Measurements from ENCODE around the gene NFIB. TPM values are rescaled to one million over a fixed set of nuclear protein-coding genes. Genes with fewer than 3 reads are reported as not detected.

NFIB gene
- total RNA-seq (10 to 100 TPM; 88.8 to 97.9 TPM), polyA plus RNA-seq (ENCODE audit: insufficient read length in 6 of 6) (100 to 1,000 TPM; 114 to 144 (median 130) TPM)
- long read RNA-seq, donor 1, full-length matches to known transcripts: 10 of 29 reads
- long read RNA-seq, donor 1, partial matches to known transcripts: 11 of 29 reads
- long read RNA-seq, donor 1, other reads (novel, unspliced or antisense): 8 of 29 reads
- long read RNA-seq, donor 2, full-length matches to known transcripts: 7 of 14 reads
- long read RNA-seq, donor 2, partial matches to known transcripts: 7 of 14 reads
- long read RNA-seq, donor 2, other reads (novel, unspliced or antisense): 0 of 14 reads
- long read RNA-seq, donor 3, full-length matches to known transcripts: 3 of 21 reads
- long read RNA-seq, donor 3, partial matches to known transcripts: 12 of 21 reads
- long read RNA-seq, donor 3, other reads (novel, unspliced or antisense): 6 of 21 reads
- long read RNA-seq, donor 4, full-length matches to known transcripts: 1 of 6 reads
- long read RNA-seq, donor 4, partial matches to known transcripts: 2 of 6 reads
- long read RNA-seq, donor 4, other reads (novel, unspliced or antisense): 3 of 6 reads
- long read RNA-seq, donor 5, full-length matches to known transcripts: 5 of 10 reads
- long read RNA-seq, donor 5, partial matches to known transcripts: 5 of 10 reads
- long read RNA-seq, donor 5, other reads (novel, unspliced or antisense): 0 of 10 reads
- long read RNA-seq, donor 6, full-length matches to known transcripts: 7 of 53 reads
- long read RNA-seq, donor 6, partial matches to known transcripts: 46 of 53 reads
- long read RNA-seq, donor 6, other reads (novel, unspliced or antisense): 0 of 53 reads
- long read RNA-seq, donor 7, full-length matches to known transcripts: 10 of 10 reads
- long read RNA-seq, donor 7, partial matches to known transcripts: 0 of 10 reads
- long read RNA-seq, donor 7, other reads (novel, unspliced or antisense): 0 of 10 reads
- long read RNA-seq, donor 8, full-length matches to known transcripts: 12 of 33 reads
- long read RNA-seq, donor 8, partial matches to known transcripts: 21 of 33 reads
- long read RNA-seq, donor 8, other reads (novel, unspliced or antisense): 0 of 33 reads
- long read RNA-seq, donor 9: 0 reads
- long read RNA-seq, donor 10, partial matches to known transcripts: 1 of 2 reads
- long read RNA-seq, donor 10, other reads (novel, unspliced or antisense): 1 of 2 reads
- long read RNA-seq, donor 11, full-length matches to known transcripts: 12 of 84 reads
- long read RNA-seq, donor 11, partial matches to known transcripts: 59 of 84 reads
- long read RNA-seq, donor 11, other reads (novel, unspliced or antisense): 13 of 84 reads
- long read RNA-seq, donor 12, full-length matches to known transcripts: 13 of 19 reads
- long read RNA-seq, donor 12, partial matches to known transcripts: 0 of 19 reads
- long read RNA-seq, donor 12, other reads (novel, unspliced or antisense): 6 of 19 reads

- Histone ChIP-seq H3K4me1 (peaks cover 9 to 37% of the 10 kb centered on the region in 2 donors), H3K27ac (peak within 1 kb of the TSS; percentile 92 to 96), H3K9me3 (no peaks in the 10 kb centered on the region), H3K4me3 (peak within 1 kb of the TSS; percentile 57 to 64), H3K27me3 (peaks cover 0 to 72% of the 10 kb centered on the region in 2 donors), H3K36me3 (no peaks in the 10 kb centered on the region)
- intact Hi-C loops (cut with DNase I): no loop called here
- no peak for TF ChIP-seq CTCF (IDR thresholded peaks at IDR 0.05)
- DNase-seq (peak in 3 of 4 donors; percentile 40 to 77 (median 75)), ATAC-seq (peak; percentile 6)
Observed at GRCh38 chr9:14313951-14314423, at the start of gene NFIB. Gene NFIB (minus strand): TSS chr9:14314141. CDS start chr9:14313511, 630 bp downstream.

GRCh38 chr9:14362175-14362574, 48.2 kb upstream of the NFIB start:
- DNase-seq (no peak), ATAC-seq (no peak)
- Histone ChIP-seq H3K36me3 (no peaks in the 10 kb centered on the region), H3K4me1 (no peaks in the 10 kb centered on the region), H3K4me3 (no peak overlapping the region), H3K27ac (no peak overlapping the region), H3K9me3 (no peaks in the 10 kb centered on the region), H3K27me3 (no peaks in the 10 kb centered on the region)
- no peak for TF ChIP-seq CTCF (IDR thresholded peaks at IDR 0.05)
- intact Hi-C loops (cut with DNase I): no loop called here

- no peak overlapping the region for H3K4me3 ChIP-seq
- no peak for TF ChIP-seq CTCF (IDR thresholded peaks at IDR 0.05)
- H3K27ac ChIP-seq: no peak overlapping the region
- H3K27me3 ChIP-seq: no peaks in the 10 kb centered on the region
- no peaks in the 10 kb centered on the region for H3K36me3 ChIP-seq
- DNase-seq: no peak
- intact Hi-C loops (cut with DNase I): no loop called here
- H3K9me3 ChIP-seq: no peaks in the 10 kb centered on the region
- ATAC-seq: no peak
- H3K4me1 ChIP-seq: no peaks in the 10 kb centered on the region
Observed at GRCh38 chr9:14361074-14361473, 47.1 kb upstream of the NFIB start.

- no peak for TF ChIP-seq CTCF (IDR thresholded peaks at IDR 0.05)
- Histone ChIP-seq H3K4me3 (no peak overlapping the region), H3K27ac (no peak overlapping the region), H3K27me3 (peaks cover 0 to under 1% of the 10 kb centered on the region in 2 donors), H3K36me3 (no peaks in the 10 kb centered on the region), H3K4me1 (peaks cover 0 to under 1% of the 10 kb centered on the region in 2 donors), H3K9me3 (no peaks in the 10 kb centered on the region)
- intact Hi-C loops (cut with DNase I): loop anchor here in 1 of 2 donors (10.0 kb wide), 1 partner anchor 934 kb away; no protein-coding TSS in a partner anchor
- no peak for ATAC-seq
- no peak for DNase-seq
Observed at GRCh38 chr9:14358523-14358922, 44.6 kb upstream of the NFIB start.
